H54 (cell line): ENCODE data around the gene SPRED3.
"Not testable (repeated sequence)": the region's sequence is repeated elsewhere in the genome, so short reads cannot be mapped to it uniquely, and the experiment has no call there.

Source experiments
- DNase-seq: peaks from one replicate; pipeline ENCODE4 v3.0.0; 2011; ENCODE audit warnings: low spot score, mixed read lengths; ENCODE audit not compliant: insufficient read length
- FAIRE-seq: peaks from 3 replicates; lab custom pipeline; 2011; peaks lifted over from hg19 to GRCh38; lab: Jason Lieb, UNC
- POLR2A ChIP-seq: IDR thresholded peaks from 2 replicates; pipeline ENCODE4 v1.6.1; 2011; ENCODE audit warnings: low read depth, mild to moderate bottlenecking, low read length

SPRED3 gene

GRCh38 chr19:38391911-38392464, 3.5 kb downstream of the SPRED3 start:
- FAIRE-seq (no peak), DNase-seq (no peak)
- no peak for TF ChIP-seq POLR2A

- DNase-seq (peak; percentile 68), FAIRE-seq (no peak)
- TF ChIP-seq POLR2A, result no peak
Observed at GRCh38 chr19:38392707-38393308, 4.3 kb downstream of the SPRED3 start.

- DNase-seq (no peak), FAIRE-seq (no peak)
- no peak for TF ChIP-seq POLR2A
Observed at GRCh38 chr19:38394488-38394887, 6.0 kb downstream of the SPRED3 start.

- no peak for TF ChIP-seq POLR2A
- FAIRE-seq (no peak), DNase-seq (no peak)
Observed at GRCh38 chr19:38395381-38396114, 7.1 kb downstream of the SPRED3 start.

DNA sequence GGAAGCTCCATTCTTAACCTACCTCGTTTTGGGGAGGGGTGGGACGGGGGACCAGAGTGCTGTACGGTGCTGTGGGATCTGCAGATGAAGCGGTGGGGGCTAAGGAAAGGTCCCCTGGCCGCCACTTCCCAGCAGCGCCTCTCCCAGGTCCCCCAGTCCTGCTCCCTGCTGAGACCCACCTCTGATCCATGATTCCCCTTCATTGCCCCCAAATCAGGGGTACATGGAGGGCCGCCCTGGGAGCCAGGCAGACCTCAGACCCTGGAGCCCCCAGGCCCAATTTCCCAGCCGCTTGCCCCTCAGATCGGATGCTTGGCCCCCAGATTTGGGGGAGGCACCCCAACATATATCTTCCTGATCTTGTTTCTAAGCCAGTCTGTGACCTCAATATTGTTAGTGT, 10.6 kb downstream of the SPRED3 start:
- DNase-seq, result no peak
- FAIRE-seq, result no peak
- no peak for TF ChIP-seq POLR2A

GRCh38 chr19:38399537-38399936, 11.0 kb downstream of the SPRED3 start:
- DNase-seq (no peak), FAIRE-seq (no peak)
- TF ChIP-seq POLR2A, result no peak

- FAIRE-seq, result no peak
- TF ChIP-seq POLR2A, result no peak
Observed at GRCh38 chr19:38400361-38400760, 11.9 kb downstream of the SPRED3 start.

GRCh38 chr19:38401148-38401547, 12.7 kb downstream of the SPRED3 start:
- peak; percentile 67 for DNase-seq
- no peak for FAIRE-seq
- TF ChIP-seq POLR2A, result no peak

More at GRCh38 chr19:38400361-38400760, 11.9 kb downstream of the SPRED3 start:
- DNase-seq, result no peak

DNA sequence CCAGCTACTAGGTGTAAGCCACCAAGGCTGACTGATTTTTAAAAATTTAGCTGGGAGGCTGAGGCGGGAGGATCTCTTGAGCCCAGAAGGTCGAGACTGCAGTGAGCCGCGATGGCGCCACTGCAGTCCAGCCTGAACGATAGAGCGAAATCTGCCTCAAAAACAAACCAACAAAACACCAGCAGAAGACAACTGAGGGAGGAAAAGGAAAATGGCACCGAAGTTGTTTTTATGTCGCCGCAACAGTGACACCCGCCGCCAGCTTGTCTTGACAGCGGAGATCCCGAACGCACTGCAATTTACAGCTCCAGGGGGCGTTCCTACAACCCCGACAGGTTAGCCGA, 14.1 kb downstream of the SPRED3 start:
- DNase-seq (no peak), FAIRE-seq (no peak)
- no peak; the same call in 1 of the 2 replicates for TF ChIP-seq POLR2A

- peak; percentile 51; the same call in 1 of the 2 replicates for TF ChIP-seq POLR2A
- DNase-seq, result peak; percentile 100
- FAIRE-seq, result no peak
Observed at GRCh38 chr19:38402967-38403674, 14.6 kb downstream of the SPRED3 start, which contains the start of gene FAM98C. FAM98C (plus strand) TSS chr19:38403093; CDS start chr19:38403154, 61 bp downstream.

DNA sequence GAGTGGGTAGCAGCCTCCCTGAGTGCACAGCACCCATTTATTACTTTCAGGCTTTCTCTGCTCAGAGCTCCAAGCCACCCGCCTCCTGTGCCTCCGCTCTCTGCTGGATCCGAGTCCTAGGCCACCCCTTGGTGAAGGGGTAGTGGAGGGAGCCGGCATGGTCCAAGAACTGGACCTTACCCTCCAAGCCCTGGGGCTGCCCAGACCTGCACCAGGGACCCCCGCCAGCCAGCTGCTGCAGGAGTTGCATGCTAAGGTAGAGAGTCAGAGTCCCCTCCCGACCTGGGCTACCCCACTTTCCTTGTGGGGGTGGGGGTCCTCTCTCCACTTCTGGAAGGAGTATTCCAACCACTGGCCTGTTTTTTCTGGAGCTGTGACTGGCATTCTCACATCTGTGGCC, 16.4 kb downstream of the SPRED3 start:
- DNase-seq, result no peak
- no peak for TF ChIP-seq POLR2A
- FAIRE-seq, result no peak

DNA sequence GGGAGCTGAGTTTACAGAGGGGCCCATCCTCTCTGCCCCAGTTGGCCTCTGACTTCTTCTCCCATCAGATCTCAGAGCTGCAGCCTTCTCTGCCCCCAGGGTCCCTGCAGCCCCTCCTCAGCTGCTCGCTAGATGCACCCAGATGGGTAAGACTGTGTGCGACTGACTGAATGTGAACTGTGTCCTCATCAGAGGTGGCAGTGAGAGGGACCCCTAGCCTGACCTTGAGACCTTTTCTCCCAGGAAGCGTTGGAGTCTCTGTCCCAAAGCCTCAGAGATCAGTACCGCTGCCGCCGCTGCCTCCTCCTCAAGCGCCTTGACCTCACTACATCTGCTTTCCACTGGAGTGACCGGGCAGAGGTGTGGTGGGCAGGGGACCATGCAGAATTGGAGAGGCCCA, 16.8 kb downstream of the SPRED3 start:
- no peak for FAIRE-seq
- DNase-seq, result no peak
- TF ChIP-seq POLR2A, result no peak

GRCh38 chr19:38409631-38410133, 21.2 kb downstream of the SPRED3 start:
- no peak for DNase-seq
- TF ChIP-seq POLR2A, result no peak
- no peak for FAIRE-seq

- DNase-seq, FAIRE-seq: not testable (repeated sequence)
Observed at GRCh38 chr19:38410407-38410806, 21.9 kb downstream of the SPRED3 start.
